DMS 273 treated with DMSO at 0.1 percent for 48 hours (cell line): ENCODE measurements around the gene CLRN3.

ENCODE experiments used
- DNase-seq: peaks from one replicate; lab custom pipeline; 2025; lab: John Stamatoyannopoulos, UW

CLRN3 gene

DNA sequence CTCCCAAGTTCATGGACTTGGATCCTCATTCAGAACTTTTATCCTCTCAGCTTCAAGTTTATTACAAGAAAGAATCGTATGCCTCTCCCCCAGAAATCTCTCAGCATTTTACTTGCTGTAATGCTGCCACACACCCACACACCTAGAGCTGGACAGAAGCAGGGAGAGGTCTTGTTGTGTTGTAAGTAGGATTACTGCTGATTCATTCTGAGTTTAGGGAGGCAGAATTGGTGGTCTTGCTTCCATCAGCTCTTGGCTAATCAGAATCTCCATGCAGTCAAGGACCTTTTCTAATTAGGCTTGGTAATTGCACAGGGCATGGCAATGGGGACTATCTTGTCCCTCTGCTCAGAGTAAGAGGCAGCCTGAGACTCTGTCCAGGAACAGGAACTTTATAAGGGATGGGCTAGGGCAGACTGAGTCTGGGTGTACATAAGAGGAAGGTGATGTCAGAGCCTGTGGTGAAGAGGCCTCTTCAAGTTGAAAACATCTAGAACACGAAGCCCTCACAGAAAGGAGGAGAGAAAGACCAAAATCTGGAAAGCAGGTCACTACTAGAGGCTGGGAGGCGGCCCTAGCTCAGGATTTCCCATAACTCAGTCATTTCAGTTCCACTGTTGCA lies 7.1 kb upstream of the CLRN3 start:
- DNase-seq: no peak

DNA sequence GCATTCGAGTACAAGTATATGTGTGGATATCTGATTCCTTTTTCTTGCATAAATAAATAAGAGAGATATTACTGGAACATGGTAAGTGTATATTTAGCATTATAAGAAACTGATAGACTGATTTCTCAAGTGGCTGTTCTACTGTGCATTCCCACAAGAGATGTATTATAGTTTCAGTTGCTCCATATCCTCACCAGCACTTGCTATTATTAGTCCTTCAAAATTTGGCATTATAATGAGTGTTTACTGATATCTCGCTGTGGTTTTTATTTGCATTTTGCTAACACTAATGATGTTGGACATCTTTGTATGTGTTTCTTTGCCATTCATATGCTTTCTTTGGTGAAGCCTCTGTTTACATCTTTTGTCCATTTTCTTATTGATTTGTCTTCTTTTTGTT lies 4.4 kb upstream of the CLRN3 start:
- no peak for DNase-seq

DNA sequence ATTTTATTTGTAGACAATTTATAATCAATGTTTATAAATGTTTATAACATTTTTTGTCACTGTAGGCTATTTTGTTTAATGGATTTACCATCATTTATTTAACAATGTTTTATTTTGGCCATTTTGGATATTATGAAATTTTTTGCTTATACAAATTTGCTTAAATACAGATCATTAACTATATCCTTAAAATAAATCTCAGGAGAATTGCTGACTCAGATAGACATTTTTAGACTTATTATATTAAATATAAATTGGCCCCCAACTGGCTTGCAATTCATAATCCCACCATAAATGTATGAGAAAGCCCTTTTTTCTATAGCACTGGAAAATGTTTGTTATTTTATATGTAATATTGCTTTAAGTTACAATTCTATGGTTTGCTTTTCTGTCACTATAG lies 3.8 kb upstream of the CLRN3 start:
- DNase-seq: no peak

DNA sequence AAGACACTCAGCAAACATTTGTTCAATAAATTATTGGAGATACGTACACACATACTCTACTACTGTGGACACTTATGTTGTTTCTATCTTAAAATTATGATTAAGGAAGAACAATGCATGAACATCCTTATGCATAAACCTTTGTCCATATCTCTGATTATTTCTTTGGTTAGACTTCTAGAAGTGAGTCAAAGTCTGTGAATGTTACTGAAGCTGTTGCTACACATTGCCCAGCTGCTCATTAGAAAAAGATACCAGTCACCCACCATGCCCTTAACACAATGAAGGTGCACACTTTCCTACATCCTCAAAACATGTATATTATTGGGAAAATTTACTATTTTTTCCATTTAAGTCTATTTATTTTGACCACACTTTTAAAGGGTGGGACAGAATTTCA lies 1.4 kb upstream of the CLRN3 start:
- no peak for DNase-seq

DNA sequence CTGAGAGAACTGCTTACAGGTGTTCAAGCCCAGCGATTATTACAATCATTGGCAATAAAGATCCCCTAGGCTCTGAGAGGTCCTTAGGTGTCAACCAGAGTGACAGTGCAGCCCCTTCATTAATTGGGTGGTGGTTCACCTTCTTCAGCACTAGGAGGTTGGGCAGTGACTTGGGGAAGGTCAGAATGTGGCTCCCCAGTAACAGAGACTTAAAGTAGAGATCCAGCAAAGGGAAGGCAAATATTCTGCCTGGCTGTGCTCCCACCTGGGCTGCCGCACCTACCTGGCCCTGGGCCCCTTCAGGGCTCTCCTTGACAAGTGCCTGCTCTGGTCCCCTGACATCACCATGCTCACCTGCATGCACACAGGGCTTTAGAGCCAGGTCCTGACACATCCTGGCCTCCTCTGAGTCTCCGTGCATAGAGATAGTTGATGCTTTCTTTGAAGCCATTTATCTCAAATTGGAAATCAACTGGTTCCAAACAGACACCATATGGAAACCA lies 1.9 kb downstream of the CLRN3 start:
- DNase-seq: no peak

DNA sequence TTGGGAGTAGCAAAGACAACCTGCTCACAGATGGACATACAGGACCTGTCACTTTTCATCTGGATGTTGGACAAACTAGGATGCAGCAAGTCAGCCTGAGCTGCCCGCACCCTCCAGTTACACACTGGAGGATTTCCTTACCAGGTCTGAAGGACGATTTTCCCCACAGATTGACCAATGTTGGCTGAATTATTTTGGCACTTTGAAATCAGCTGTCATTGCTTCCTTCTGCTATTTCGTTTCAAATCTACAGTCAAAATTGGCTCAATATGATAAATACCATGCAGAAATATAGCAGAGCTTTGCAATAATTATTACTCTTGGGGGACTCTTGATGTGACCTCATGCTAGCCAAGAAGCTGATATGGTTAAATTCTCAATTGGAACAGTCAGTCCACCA lies 2.5 kb downstream of the CLRN3 start:
- DNase-seq: no peak

DNA sequence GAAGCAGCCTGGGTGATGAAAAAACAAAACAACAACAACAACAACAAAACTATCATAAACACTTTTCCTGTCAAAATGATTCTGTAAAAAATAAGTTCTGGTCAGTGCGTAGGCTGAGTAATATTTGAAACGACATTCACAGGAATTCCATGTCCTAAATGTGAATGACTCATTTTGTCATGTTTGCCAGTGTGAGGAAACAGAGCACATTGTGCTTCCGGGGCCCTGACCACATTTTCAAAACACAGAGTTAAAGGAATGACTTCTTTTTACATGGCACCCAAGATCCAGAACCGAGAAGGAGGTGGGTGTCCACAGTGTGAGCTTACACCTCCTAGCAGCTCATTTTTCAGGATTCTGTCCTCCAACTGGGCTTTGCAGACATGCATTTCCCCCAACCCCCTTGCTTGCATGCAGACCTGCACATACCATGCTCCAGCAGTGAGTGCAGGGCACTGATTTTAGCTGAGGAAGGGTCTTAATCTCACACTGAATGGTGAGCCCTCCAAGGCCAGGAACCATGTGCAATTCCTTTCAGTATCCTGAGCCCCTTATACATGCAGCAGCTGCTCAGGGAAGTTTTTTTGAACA lies 3.0 kb downstream of the CLRN3 start:
- no peak for DNase-seq

DNA sequence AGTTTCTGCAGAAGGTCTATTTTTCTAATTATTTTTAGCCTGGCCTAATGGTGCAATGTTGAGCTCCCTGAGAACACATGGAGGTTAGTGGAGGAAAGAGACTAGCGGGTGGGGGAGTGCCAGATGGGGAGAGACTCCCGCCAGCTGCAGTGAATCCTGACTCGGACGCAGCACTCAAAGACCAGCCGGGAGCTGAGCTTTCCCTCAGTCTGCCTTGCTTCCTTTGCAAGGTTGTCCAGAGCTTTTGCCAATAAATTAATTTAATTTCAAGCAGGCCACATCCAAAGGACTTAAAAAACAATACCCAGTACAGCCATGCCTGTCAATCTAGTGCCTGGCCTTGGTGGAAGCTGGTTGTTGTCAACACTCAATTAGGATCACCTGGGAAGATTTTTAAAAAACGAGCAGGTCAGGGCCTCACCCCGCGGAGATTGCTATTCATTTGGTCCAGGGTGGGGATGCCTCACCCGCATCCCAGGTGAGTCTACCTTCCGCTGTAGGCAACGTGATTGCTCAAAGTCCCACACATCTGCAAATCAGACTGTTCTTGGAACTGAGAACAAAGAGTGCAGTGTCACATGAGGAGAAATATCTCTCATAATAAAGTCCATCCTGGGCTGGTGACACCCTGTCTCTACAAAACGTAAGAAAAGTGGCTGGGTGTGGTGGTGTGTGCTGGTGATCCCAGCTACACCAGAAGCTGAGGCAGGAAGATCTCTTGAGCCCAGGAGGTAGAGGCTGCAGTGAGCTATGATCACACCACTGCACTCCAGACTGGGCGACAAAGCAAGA lies 4.0 kb downstream of the CLRN3 start:
- no peak for DNase-seq

DNA sequence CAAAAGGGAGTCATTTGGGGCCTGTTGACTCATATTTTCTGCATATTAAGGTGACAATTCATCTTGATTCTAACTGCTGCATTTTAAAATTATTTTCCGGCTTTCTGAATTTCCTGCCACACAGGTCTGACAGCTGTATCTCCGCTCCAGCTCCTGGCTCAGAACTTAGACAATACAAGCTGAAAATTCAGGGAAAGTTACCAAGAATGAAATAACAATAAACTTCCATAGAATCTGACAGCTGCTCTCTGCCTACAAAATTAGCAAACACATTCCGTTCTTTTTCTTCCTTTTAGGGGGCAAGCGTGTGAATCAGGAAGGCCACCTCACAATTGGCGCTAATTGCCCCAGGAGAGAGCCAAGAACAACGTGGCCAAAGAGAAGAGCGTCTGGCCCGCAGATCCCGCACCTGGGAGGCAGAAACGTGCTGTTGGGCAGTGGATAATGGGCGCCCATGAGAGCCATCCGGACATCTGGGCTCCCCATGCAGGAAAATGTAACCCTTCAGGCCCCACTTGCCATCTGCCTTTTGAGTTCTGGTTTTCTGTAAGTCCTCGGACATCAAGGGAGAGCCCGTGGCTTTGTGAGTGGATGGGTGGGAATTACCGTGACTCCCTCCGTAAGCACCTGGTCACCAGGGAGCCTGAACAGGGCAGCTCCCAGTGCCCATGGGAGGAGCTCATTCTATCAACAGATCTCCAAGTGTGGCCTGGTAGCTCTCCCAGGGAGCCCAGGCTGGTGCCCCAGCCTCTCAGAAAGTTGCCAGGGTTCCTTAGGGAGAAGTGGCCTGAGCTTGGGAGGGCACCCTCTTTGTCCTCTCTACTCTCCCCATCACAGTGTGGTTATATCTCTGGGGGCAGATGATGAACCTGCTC lies 5.0 kb downstream of the CLRN3 start:
- no peak for DNase-seq

DNA sequence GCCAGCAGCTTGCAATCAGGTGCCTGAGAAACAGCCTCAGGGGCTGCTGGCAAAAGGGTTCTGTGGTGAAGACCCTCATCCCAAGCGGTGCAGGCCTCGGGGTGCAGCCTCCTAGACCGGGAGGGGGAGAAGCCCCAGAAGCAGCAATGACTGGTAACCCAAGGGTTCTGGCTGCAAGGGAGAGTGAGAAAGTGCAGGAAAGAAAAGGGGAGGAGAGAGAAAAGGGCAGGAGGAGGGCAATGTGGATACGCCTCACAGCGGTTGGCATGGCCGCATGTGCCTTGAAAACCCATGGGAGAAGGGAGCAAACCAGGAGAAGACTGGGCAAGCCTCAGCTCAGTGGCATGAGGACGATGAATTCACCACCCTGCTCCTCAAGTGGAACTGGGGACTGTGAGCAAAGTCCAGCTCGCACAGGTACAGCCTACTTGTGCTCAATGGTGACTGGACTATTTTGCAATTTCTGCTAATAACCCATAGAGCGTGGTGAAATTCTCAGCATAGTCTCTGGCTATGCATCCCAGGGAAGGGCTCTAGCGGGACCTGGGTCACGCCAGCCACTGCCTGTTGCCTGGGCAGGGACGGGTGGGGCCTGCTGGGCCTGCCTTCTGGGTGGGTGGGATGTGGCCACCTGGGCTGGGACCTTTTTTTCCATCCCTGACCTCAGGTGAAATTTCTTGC lies 6.2 kb downstream of the CLRN3 start:
- no peak for DNase-seq

DNA sequence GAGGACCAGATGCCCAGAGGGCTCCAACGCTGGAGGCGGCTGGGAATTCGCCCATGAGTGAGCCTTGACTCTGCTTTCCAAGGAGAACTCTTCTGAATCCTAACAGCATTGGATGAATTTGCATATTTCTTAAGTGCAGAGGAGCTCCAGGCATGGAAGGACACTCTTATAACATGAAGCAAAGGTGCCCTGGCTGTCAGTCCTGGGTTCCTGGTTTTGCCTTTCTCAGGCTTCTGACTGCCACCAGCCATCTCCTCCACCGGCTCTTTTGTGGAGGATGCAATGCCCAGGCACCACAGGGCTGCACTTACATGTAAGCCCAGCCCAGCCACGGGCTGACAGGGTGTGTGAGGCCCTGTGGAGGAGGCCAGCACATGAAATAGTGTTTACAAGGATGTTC lies 8.2 kb downstream of the CLRN3 start:
- no peak for DNase-seq

DNA sequence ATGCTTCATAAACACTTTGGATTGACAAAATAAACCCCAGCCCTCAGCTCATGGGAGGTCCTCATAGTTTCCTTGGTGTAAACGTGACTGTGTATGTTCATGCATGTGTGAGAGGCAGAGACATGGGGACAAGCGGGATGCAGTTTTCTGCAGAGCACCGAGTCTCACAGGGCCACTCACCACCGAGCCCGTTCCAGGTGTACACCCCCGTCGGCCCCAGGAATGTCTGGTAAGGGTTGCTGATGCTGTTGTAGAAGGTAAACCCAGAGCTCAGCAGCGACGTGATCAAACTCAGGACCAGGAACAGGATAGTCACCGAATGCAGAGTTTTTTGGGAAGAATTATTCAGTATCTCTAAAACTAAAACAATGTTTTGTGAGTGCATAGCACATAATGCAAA lies 9.2 kb downstream of the CLRN3 start:
- DNase-seq: no peak

DNA sequence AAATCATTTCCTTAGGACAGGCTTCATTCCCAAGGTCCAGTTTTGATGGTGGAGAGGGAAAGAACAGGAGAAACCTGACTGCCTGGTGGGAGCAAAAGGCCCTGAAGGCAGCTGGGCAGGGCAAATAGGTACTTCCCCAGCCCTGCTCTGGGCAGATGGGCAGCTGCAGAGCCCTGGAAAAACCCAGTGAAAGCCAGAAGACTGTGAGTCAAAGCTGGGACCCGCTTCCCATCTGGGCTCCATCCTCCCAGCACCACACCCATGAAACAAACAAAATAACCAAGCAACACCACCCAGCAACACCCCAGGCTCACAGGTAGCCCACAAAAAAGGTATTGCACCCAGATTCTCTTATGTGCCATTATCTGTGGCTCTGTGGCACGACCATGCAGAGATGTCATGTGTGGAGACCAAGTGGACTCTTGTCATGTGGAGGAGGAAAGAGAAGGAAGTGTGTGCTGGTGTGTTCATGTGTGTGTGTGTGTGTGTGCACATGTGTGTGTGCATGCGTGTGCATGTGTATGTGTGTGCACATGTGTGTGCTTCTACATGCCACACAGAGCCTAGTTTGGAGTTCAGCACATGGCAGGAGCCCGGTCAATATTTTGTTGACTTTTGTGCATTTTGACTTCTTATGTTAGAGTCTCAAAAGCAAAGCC lies 9.8 kb downstream of the CLRN3 start:
- no peak for DNase-seq

DNA sequence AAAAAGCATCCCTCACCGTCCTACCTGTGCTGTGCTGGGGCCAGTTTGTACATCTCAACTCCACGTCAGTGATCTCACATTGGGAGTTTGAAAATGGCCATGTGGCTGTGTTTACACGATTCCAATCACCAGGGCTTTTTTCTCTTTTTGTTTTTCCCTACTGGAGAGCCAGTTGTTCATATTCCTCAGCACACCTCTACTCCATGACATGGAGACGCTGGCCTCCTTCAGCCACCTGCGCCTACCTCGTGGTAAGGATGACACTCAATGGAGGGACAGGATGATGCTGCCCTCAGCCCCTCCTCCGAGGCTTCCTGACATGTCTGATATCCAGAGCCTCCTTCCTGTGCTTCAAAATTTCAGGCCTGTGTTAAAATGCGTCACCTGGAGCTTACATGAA lies 10.3 kb downstream of the CLRN3 start:
- no peak for DNase-seq

DNA sequence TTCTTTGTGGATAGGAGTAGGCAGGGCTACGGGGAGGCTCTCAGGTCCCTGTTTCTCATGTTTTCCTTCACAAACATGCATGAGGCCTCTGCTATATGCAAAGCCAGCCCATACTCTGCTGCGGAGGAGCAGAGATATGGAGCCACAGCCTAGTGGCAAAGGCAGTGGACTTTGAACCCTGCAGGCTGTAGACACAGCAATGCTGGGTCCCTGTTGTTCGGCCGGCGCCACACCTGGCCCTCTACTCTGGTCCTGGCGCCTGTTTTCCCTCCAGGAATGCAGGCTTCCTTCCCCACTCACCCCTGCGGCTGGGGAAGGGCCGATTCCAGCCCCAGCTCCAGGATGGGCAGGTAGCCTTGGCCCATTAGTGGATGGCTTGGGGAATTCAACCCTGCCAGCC lies 11.5 kb downstream of the CLRN3 start:
- DNase-seq: no peak

DNA sequence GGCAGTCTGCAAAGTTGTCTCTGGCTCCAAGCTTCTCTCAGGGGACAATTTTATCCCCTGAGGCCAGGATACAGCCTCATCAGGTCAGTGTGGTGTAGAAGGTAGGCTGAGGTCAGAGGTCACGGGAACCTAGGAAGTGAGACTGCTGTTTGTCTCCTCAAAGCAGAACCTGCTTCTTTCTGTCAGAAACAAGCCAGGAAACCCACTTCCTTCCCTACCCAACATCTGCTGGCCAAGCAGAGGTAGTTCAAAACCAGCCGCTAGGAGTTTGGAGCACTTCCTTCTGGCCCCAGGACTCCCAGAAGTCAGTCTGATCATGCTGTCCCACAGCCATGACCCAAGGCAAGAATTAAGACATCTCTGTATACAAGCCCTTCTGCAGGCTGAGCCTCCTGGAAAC lies 12.2 kb downstream of the CLRN3 start:
- no peak for DNase-seq

DNA sequence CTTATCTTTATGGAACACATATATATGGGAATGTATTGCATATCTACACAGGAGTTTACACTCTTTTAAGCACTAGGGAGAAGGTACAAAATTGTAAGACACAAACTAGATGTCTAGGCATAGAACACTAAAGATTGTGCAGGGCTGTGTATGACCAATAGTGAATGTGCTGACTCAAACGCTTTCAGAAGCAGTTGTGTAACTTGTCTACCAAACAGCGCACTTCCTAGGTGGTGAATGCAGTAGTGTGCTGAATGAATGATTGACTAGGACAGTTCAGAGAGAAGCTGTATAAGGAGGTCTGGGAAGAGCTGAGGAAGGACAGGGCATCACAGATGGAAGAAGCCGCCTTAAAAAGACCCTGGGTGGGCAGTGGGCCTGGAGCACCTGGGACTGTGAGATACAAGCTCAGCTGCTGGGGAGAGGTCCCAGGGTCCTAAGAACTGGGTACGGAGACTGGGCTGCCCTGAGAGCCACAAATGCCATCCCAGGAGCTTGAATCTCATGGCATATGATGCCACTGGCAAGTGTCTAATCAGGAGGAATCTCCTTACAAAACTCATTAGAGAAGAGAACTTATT lies 14.2 kb downstream of the CLRN3 start:
- DNase-seq: no peak

DNA sequence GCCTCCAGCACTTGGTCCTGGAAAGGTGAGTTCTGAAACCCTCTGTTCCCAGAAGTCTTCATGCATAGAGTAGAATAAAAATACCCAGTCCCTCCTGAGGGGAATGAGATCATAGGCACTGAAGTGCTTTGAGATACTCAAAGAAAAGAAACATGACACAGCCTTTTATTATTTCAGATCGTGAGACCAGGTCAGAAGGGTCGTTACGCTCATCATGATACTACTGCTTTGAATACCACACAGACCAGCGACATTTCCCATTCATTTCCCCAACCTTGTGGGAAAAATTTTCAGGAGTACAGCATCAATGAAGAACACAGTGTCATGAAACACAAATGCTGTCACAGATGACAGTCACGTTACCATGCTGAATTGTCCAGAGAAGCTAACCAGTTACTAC lies 15.0 kb downstream of the CLRN3 start:
- DNase-seq: no peak

DNA sequence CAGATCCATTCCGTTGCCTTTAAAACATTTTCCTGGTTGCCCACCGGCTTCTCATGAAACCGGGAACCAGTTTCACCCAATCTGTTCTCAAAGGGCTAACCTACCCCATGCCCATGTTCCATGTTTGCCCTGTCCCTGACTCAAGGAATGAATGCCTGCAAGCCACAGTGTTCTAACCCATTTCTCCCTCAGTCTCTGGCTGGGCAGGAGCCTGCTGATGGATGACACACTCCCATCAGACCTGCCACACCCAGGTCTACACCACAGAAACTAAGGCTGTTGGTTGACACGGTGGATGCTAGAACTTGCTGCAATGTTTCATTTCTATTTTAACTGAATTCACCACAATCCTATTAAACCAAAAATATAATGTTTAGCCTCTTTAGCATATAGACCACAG lies 15.6 kb downstream of the CLRN3 start:
- DNase-seq: no peak

DNA sequence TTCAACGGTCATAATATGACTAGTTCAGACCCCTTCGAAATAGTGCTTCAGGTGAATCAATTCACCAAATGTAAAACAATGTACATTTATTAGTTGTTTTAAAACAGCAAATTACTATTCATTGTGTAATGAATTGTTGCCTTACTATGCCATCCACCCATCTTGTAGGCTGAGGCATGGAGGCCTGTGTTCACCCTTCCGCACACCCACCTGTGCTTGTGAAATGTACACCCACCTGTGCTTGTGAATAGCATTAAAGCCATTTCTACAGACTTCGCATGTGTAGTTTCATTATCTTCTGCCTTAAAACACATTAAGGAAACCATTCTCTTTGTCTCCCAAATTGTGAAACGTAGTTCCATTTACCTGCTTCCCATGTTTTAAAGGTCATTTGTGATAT lies 16.8 kb downstream of the CLRN3 start:
- DNase-seq: no peak

DNA sequence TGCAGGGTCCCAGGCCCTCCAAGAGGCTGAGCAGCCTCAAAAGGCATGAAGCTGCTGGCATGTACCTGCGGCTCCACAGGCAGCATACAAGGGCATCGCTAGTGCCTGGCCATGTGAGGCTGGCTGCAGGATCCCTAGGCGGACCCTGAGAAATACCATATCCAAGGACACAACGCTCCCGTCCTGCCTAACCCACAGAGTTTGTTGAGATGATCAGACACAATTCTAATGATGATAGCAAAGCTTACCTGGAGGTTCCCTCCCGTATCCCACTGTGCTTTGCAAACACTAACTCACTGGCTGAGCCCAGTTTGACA lies 17.3 kb downstream of the CLRN3 start:
- DNase-seq: no peak
